ENCODE data around the gene MOB3C. TPM values are rescaled to one million over a fixed set of nuclear protein-coding genes. Genes with fewer than 3 reads are reported as not detected.

The MOB3C gene
- total and polyA plus RNA-seq, 10 of the 15 experiments (the other 5 are each of a cell fraction or from before 2014, with no cell fraction given), result 1.0 to 16.0 (median 9.4) TPM

DNA sequence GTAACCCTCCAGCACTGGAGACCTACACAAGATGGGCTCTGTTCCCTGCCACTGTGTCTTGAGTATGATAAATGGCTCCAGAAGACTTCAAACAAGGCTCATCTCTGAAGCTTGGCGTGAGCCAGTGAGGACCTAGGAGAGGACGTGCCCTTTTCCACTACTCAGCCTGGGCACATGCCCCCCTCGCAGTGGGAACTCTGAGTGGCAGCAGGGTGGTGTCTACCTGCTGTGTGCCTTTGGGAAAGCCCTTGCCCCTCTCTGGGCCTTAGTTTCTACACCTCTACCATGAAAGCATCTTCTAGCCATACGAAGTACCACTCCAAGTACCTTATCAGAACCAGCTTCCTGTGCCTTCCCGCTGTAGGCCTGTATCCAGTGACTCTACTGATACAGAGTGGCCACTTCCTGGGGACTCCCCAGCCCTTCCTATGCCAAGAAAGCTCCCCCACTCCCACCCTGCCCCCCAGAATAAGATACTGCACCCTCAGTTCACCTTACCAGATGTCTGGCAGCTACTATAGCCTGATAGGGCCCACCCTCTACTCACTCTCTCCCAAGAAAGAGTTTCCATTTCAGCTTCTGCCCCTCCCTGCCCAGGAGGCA is 3.1 kb upstream of the MOB3C start:
- WGBS (ENCODE audit: insufficient coverage, insufficient replicate concordance, low lambda C conversion rate, missing lambda C conversion rate), result 78% methylated on average over 5 of the region's 5 CpGs
- no TSS peak for BruUV-seq (replicated peaks)
- H3K79me2 ChIP-seq (ENCODE audit: control insufficient read depth, insufficient read depth, low read length), result peaks cover 12% of the 10 kb centered on the region
- H3K27ac ChIP-seq (ENCODE audit: control insufficient read depth, insufficient read depth), result no peak overlapping the region
- H4K20me1 ChIP-seq (ENCODE audit: control insufficient read depth, insufficient read depth), result no peaks in the 10 kb centered on the region
- H3K4me3 ChIP-seq, result no peak overlapping the region
- H3K4me1 ChIP-seq (ENCODE audit: control insufficient read depth, insufficient read depth, low read length), result peaks cover 27% of the 10 kb centered on the region
- RAD21 ChIA-PET (ENCODE audit: unreplicated experiment), result no interaction called here
- no peaks in the 10 kb centered on the region for H3K27me3 ChIP-seq (replicated peaks in 1 of 2; ENCODE audit: control insufficient read depth in 2 of 2, insufficient read depth in 2 of 2, low read length in 1 of 2)
- no peak overlapping the region for H3K4me2 ChIP-seq (ENCODE audit: control insufficient read depth, insufficient read depth)
- in situ Hi-C loops (cut with MboI) (no loop called here), intact Hi-C loops (cut with micrococcal nuclease; ENCODE audit: unreplicated experiment) (loop anchor here (5.0 kb wide), 2 partner anchors 48 to 98 kb away; partner anchors contain the start of genes ATPAF1 and EFCAB14)
- no peak for TF ChIP-seq E2F8 (IDR thresholded peaks at IDR 0.05; ENCODE audit: low read depth, partially characterized antibody)
- TF ChIP-seq HDAC6 (IDR thresholded peaks at IDR 0.05; ENCODE audit: unreplicated experiment), result no peak
- TF ChIP-seq, protein P1, sequence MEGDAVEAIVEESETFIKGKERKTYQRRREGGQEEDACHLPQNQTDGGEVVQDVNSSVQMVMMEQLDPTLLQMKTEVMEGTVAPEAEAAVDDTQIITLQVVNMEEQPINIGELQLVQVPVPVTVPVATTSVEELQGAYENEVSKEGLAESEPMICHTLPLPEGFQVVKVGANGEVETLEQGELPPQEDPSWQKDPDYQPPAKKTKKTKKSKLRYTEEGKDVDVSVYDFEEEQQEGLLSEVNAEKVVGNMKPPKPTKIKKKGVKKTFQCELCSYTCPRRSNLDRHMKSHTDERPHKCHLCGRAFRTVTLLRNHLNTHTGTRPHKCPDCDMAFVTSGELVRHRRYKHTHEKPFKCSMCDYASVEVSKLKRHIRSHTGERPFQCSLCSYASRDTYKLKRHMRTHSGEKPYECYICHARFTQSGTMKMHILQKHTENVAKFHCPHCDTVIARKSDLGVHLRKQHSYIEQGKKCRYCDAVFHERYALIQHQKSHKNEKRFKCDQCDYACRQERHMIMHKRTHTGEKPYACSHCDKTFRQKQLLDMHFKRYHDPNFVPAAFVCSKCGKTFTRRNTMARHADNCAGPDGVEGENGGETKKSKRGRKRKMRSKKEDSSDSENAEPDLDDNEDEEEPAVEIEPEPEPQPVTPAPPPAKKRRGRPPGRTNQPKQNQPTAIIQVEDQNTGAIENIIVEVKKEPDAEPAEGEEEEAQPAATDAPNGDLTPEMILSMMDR (IDR thresholded peaks at IDR 0.05 in 2 of 3, conservative IDR thresholded peaks at IDR 0.05 in 1 of 3; ENCODE audit: control insufficient read depth in 2 of 3, extremely low read depth in 1 of 3, insufficient read depth in 1 of 3, low read depth in 3 of 3, low read length in 3 of 3), result no peak
- TF ChIP-seq POU2F2 (IDR thresholded peaks at IDR 0.05; ENCODE audit: borderline replicate concordance, low read depth, low read length), result no peak
- no peak for TF ChIP-seq CREB1 (IDR thresholded peaks at IDR 0.05; ENCODE audit: low read depth)
- no peak for TF ChIP-seq RFX5 (IDR thresholded peaks at IDR 0.05; ENCODE audit: low read depth, low read length)
- H3K9ac ChIP-seq (ENCODE audit: control insufficient read depth, insufficient read depth, low read length), result no peak overlapping the region
- no peak overlapping the region for H2AFZ ChIP-seq (ENCODE audit: control insufficient read depth, low read depth, low read length)
- H3K9me3 ChIP-seq (replicated peaks; ENCODE audit: control insufficient read depth, insufficient read depth, low read length), result no peaks in the 10 kb centered on the region
- DNase-seq (ENCODE audit: low read depth, low spot score), result no peak
- no peaks in the 10 kb centered on the region for H3K36me3 ChIP-seq (ENCODE audit: control insufficient read depth in 2 of 2, insufficient read depth in 2 of 2, low read length in 1 of 2)
- ATAC-seq, result no peak
- SMC1A ChIA-PET (ENCODE audit: uncharacterized antibody, unreplicated experiment), result interaction anchor here (5.7 kb wide), 1 partner anchor 15 kb away, joined by 53 read pairs; the partner anchor contains the start of gene MKNK1
- POLR2A ChIA-PET, result interaction anchor here (8.8 kb wide), 1 partner anchor 16 kb away, joined by 124 read pairs; the partner anchor contains the start of gene MKNK1
- FAIRE-seq, result no peak
- CTCF ChIA-PET, result interaction anchor here (1.0 to 1.6 kb wide), 3 partner anchors 16 to 105 kb away, joined by 3 read pairs; partner anchors contain the start of genes ATPAF1 and MKNK1
